ENCODE results near the gene KMT2C. TPM values are rescaled to one million over a fixed set of nuclear protein-coding genes. Genes with fewer than 3 reads are reported as not detected.

KMT2C gene
- total RNA-seq, 1 donor from 2014 or later: 36.0 TPM

DNA sequence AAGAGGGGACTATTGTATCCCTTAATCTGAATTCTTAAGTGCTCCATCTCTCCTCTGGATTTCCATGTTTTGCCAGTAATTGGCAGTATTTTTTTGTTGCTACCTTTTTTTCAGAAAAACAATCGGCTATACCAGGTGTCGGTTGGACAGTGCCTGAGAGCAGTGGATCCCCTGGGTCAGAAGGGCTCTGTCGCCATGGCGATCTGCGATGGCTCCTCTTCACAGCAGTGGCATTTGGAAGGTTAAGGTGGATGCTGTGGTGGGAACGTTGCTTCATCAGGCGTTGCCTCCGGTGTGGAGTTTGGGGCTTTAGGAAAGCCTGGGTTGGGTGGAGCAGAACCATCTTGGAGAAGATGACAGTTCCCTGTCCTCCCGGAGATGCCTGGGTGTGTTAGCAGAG lies 314.4 kb downstream of the KMT2C start:
- Histone ChIP-seq H3K9me3 (no peaks in the 10 kb centered on the region), H3K4me1 (no peaks in the 10 kb centered on the region), H3K4me3 (no peak overlapping the region), H3K36me3 (peaks cover 64 to 83% of the 10 kb centered on the region in 2 donors), H3K27ac (no peak overlapping the region), H3K27me3 (no peaks in the 10 kb centered on the region)
- no peak for DNase-seq (ENCODE audit: low spot score in 2 of 2)
- TF ChIP-seq, protein P1, sequence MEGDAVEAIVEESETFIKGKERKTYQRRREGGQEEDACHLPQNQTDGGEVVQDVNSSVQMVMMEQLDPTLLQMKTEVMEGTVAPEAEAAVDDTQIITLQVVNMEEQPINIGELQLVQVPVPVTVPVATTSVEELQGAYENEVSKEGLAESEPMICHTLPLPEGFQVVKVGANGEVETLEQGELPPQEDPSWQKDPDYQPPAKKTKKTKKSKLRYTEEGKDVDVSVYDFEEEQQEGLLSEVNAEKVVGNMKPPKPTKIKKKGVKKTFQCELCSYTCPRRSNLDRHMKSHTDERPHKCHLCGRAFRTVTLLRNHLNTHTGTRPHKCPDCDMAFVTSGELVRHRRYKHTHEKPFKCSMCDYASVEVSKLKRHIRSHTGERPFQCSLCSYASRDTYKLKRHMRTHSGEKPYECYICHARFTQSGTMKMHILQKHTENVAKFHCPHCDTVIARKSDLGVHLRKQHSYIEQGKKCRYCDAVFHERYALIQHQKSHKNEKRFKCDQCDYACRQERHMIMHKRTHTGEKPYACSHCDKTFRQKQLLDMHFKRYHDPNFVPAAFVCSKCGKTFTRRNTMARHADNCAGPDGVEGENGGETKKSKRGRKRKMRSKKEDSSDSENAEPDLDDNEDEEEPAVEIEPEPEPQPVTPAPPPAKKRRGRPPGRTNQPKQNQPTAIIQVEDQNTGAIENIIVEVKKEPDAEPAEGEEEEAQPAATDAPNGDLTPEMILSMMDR (IDR thresholded peaks at IDR 0.05): no peak
- intact Hi-C loops (cut with DNase I): no loop called here

DNA sequence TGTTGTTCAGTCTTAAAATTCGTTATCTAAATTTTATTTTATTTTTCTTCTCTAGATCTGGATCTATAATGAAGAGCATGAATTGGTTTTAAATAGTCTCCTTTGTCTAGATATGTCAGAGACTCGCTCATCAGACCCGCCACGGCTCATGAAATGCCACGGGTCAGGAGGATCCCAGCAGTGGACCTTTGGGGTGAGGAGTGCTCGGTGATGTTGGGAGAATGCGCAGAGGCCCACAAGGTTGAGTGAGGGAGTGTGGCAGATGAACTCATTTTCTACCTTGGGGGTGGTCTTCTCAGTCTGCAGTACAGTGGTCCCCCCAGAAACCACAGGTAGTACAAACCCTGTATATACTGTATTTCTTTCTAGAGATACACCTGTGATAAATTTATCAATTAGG lies 315.0 kb downstream of the KMT2C start:
- intact Hi-C loops (cut with DNase I): no loop called here
- H3K27me3 ChIP-seq: no peaks in the 10 kb centered on the region
- H3K27ac ChIP-seq: no peak overlapping the region
- H3K4me3 ChIP-seq: no peak overlapping the region
- TF ChIP-seq, protein P1 (IDR thresholded peaks at IDR 0.05): no peak
- no peaks in the 10 kb centered on the region for H3K9me3 ChIP-seq
- peaks cover 65 to 83% of the 10 kb centered on the region in 2 donors for H3K36me3 ChIP-seq
- H3K4me1 ChIP-seq: no peaks in the 10 kb centered on the region
- no peak for DNase-seq (ENCODE audit: low spot score in 2 of 2)

DNA sequence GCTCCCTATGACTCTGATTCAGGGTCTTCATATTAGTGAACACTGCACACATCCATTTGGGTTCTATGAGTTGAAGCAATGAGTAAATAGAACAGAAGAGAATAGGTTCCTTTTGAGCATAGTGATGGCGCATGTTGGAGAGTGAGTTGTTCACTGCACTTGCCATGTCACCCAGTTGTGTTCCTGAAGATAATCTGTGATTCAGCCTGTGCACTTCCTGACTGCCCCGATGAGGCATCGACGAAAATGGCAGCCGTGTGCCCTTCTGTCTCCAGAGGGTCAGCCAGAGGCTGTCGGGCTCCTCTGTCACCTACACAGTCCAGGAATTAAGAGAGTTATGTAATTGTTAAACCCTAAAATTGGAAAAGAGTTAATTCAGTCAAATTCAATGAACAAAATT lies 315.6 kb downstream of the KMT2C start:
- no peak overlapping the region for H3K27ac ChIP-seq
- no peaks in the 10 kb centered on the region for H3K27me3 ChIP-seq
- TF ChIP-seq, protein P1 (IDR thresholded peaks at IDR 0.05): no peak
- intact Hi-C loops (cut with DNase I): no loop called here
- no peak overlapping the region for H3K4me3 ChIP-seq
- no peaks in the 10 kb centered on the region for H3K9me3 ChIP-seq
- DNase-seq (ENCODE audit: low spot score in 2 of 2): no peak
- H3K4me1 ChIP-seq: no peaks in the 10 kb centered on the region
- peaks cover 67 to 85% of the 10 kb centered on the region in 2 donors for H3K36me3 ChIP-seq

DNA sequence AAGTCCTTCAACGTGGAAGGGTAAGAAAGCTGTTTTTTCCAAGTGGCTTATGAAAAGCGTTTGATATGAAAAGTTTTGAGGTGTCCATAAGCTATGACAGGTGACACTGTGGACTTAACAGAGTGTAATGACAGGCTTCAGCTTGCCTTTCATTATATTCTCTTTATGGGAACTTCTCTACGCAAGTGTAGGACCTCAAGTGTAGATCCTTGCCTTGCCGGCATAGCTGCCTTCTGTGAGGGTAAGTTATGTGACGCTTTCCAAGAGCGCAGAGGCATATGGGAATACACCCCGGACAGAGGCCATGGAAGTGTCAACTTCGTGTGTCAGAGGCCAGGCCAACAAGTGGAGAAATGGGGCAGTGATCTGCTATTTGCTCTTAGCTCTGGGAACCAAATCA lies 318.4 kb downstream of the KMT2C start:
- no peaks in the 10 kb centered on the region for H3K27me3 ChIP-seq
- no peak overlapping the region for H3K27ac ChIP-seq
- DNase-seq (ENCODE audit: low spot score in 2 of 2): no peak
- H3K4me3 ChIP-seq: no peak overlapping the region
- no peaks in the 10 kb centered on the region for H3K4me1 ChIP-seq
- peaks cover 47 to 75% of the 10 kb centered on the region in 2 donors for H3K36me3 ChIP-seq
- no peaks in the 10 kb centered on the region for H3K9me3 ChIP-seq
- TF ChIP-seq, protein P1 (IDR thresholded peaks at IDR 0.05): no peak
- intact Hi-C loops (cut with DNase I): no loop called here

DNA sequence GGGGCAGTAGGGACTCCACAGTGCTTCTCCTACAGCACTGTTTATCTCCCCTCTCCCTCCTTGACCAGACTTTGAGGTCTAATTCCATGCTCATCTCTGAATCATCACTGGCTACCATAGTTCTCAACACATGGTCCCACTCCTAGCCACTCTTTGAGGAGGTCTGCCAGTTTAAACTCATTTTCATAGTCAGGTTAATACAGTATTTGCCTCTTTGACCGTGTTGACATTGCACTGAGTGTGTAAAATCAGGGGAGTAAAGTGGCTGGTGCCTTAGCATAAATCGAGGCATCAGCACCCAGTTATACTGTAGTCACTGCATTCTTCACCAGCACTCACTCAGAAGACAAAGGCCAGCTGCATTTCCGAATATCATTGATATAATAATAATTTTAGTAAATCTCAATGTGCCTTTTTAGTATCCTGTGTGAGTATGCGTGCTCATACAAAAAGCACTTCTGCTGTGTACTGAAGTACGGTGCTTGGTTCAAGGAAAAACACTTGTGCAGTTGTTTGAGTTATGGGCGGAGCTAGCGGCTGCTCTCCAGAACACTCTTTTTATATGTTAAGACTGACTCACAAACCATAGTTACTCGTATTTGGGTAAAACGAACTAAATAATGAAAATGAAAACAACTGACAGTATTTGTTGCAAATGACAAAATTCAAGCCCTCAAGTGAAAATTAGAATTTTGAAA lies 320.6 kb downstream of the KMT2C start:
- Histone ChIP-seq H3K27ac (no peak overlapping the region), H3K36me3 (peaks cover 37 to 67% of the 10 kb centered on the region in 2 donors), H3K4me1 (no peaks in the 10 kb centered on the region), H3K9me3 (no peaks in the 10 kb centered on the region), H3K4me3 (no peak overlapping the region), H3K27me3 (no peaks in the 10 kb centered on the region)
- no peak for DNase-seq (ENCODE audit: low spot score in 2 of 2)
- intact Hi-C loops (cut with DNase I): no loop called here
- TF ChIP-seq, protein P1 (IDR thresholded peaks at IDR 0.05): no peak

All from ascending aorta (tissue), 2 donors.